ENCODE data around the gene MRTFB.
"Not testable (repeated sequence)": the region's sequence is repeated elsewhere in the genome, so short reads cannot be mapped to it uniquely, and the experiment has no call there.

Gene MRTFB

GRCh38 chr16:14070877-14071575, at the start of gene MRTFB:
MRTFB (plus strand) TSS chr16:14071319; CDS start chr16:14140607, 69,288 bp downstream.
- peak; percentile 60 for DNase-seq

DNA sequence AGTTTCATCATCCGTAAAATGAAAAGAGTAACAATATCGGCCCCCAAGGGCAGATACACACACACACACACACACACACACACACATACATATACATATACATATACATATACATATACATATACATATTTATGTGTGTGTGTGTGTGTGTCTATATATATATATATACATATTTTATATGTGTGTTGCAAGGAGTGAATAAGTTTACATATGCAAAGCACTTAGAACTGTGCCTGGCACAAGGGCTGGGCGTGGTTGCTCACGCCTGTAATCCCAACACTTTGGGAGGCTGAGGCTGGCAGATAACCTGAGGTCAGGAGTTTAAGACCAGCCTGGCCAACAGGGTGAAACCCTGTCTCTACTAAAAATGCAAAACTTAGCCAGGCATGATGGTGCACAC, 47.6 kb upstream of the MRTFB start:
- DNase-seq, result peak; percentile 54

GRCh38 chr16:14024283-14024682, 46.8 kb upstream of the MRTFB start:
- DNase-seq, result no peak

DNA sequence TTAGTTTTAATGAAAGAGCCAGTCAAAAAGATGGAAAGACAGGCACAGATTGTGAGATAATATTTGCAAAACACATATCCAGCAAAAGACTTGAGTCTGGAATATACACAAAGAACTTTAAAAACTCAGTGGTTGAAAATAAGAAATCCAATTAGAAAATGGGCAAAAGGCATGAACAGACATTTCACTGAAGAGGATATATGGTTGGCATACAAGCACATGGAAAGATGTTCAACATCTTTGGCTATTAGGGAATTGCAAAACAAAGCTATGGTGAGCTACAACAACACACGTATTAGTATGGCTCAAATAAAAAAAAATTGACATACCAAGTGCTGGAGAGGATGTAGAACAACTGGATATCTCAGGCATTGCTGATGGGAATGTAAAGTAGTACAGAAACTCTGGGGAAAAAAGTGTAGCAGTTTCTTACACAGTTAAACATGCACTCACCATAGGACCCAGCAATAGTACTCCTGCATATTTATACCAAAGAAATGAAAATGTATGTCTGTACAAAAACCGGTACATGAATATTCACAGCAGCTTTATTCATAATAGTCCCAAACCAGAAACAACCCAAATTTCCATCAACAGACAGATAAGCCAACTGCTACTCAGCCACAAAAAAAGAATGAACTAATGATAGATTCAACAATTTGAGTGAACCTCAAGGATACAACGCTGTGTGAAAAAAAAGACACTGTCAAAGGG, 44.4 kb upstream of the MRTFB start:
- DNase-seq, result no peak

- peak; percentile 57 for DNase-seq
Observed at GRCh38 chr16:14028202-14028601, 42.9 kb upstream of the MRTFB start.

DNA sequence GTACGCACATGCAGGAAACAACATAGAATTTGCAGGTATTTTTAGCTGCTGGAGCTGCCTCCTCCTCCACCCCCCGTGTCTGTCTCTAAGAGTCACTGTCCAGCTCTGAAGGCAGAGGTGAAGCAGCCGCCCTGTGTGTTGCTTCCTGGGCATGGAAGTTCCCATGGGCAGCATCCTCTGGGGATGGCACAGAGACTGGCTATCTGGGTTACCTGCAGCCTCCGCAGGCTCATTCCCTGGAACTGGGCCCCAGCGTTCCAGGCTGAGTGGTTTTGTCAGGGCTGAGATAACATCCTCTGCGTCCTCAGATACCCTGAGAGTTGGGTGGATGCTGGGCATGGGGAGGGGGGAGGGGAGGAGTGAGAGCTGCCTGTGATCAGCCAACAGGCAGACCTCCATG, 41.5 kb upstream of the MRTFB start:
- no peak for DNase-seq

DNA sequence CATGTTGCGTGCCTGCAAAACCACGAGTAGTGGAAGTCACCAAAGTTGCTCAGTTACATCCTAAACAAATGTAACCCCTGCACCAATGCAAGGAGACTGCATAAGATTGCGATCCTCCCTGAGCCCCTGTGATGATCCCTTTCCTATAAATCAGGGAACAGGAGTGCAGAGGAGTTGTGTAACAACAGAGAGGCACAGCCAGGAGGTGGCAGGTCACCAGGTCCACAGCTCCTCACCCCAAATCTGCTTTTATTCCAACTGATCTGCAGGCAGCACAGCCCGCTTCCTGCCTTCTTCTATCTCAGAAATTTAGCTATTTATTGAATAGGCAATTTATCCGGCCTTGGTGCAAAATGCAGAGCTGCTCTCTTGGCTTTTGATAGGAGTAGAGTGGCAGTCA, 36.0 kb upstream of the MRTFB start:
- DNase-seq, result no peak

DNA sequence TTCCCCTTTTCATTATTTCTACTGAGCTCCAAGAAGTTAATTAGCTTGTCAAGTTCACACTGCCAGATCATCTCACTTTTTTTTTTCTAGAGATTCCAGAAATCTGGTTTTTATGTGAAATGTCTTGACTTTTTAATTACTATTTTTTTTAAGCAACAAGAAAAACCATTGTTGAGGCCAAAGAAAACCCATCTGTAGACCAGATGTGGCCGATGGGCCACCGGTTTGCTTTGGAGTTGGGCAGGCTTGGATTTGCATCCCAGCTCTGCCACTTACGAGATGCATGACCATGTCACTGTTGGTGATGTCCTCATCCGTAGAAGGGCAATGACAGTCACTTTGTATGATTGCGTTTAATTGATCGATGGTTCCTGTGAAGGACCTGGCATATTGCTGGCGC, 34.2 kb upstream of the MRTFB start:
- DNase-seq, result no peak

DNA sequence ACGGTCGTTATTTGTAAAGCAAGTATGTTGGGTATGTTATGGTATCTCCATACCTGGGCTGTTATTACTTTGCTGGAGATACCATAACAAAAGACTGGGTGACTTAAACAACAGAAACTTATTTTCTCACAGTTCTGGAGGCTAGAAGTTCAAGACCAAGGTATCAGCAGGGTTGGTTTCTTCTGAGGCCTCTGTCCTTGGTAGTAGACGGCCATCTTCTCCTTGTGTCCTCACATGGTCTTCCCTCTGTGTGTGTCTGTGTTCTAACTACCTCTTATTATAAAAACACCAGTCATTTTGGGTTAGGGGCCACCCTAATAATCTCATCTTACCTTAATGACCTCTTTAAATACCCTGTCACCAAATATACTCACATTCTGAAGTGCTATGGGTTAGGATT, 33.2 kb upstream of the MRTFB start:
- DNase-seq, result no peak

DNA sequence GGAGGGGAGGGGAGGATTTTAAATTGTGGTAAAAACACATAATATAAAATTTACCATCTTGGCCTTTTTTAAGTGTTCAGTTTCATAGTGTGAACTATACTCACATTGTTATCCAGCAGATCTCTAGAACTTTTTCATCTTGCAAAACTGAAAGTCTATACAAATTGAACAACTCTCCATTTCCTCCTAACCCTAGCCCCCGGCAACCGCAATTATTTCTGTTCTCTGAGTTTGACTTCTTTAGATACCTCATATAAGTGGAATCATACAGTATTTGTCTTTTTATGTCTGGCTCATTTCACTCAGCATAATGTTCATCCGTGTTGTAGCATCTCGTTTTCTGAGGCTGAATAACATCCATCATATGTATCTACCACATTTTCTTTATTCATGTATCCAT, 30.0 kb upstream of the MRTFB start:
- no peak for DNase-seq

DNA sequence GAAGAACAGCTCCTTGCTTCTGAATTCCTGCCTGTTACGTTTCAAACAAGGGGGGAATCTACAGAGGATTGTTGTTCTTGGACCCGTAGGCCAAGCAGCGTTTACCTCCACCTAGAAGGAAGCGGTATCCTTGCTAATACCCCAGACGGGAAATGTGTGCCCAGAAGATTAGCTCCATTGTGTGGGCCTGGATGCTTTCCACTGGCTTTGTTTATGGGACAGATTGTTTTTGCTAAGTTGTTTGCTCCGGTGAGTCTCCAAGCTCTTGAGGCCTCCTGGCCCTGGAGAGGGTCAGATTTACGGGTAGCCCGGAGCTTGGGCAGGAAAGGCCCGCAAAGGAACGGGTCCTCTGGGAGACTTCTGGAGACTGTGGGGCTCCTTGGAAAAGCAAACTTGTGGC, 28.4 kb upstream of the MRTFB start:
- no peak for DNase-seq

DNA sequence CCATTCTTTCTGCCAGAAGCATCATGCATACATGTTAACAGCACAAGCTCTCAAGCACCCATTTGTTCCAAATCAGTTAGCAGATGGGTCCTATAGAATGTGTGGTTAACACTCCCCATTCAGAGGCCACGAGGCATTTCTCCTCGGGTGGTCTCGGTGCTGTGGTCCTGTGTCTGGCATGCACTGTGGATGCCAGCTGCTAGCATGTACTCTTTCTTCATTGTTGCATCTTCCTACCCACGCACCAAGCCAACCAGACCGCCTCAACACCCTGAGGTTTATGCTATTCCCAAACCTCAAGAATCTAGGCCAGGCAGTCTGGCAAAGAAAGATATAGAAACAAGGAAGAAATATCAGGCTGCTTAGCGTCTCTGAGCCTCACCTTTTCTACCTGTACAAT, 27.8 kb upstream of the MRTFB start:
- DNase-seq, result no peak

DNA sequence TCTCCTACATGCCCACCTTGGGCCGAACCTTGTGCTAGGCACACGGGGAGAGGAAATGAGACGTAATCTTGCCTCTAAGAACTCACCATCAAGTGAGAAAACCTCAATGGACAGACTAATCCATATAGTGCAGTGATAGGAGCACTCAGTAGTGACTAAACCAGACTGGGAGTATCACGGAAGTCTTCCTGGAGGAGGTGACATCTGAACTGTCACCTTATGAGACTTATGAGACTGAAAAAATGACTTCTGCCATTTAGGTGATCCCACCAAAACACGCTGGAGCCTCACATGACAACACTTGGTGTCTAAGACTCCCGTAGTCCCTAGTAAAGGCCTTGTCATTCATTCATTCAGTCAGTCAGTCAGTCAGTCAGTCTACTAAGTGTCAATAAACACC, 27.3 kb upstream of the MRTFB start:
- no peak for DNase-seq

DNA sequence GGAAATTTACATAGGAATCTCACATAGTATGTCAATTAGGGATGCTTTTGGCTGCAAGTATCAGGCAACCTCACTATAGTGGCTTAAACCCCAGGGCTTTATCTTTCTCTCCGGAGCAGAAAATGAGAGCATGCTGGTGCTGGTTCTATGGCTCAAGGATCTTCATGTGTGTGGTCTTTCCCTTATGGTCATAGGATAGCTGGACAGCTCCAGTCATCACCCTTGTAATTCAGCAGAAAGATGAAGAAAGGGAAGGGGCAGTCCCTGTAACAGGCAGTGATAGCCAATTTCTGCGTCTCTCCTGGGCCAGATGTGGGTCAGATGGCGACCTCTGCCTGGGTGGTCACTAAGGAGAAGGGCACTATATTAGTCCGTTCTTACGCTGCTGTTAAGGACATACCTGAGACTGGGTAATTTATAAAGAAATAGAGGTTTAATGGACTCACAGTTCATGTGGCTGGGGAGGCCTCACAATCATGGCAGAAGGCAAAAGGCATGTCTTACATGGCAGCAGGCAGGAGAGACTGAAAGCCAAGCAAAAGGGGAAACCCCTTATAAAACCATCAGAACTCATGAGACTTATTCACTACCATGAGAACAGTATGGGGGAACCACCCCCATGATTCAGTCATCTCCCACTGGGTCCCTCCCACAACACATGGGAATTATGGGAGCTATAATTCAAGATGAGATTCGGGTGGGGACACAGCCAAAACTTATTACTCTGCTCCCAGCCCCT, 23.8 kb upstream of the MRTFB start:
- DNase-seq, result not testable (repeated sequence)

DNA sequence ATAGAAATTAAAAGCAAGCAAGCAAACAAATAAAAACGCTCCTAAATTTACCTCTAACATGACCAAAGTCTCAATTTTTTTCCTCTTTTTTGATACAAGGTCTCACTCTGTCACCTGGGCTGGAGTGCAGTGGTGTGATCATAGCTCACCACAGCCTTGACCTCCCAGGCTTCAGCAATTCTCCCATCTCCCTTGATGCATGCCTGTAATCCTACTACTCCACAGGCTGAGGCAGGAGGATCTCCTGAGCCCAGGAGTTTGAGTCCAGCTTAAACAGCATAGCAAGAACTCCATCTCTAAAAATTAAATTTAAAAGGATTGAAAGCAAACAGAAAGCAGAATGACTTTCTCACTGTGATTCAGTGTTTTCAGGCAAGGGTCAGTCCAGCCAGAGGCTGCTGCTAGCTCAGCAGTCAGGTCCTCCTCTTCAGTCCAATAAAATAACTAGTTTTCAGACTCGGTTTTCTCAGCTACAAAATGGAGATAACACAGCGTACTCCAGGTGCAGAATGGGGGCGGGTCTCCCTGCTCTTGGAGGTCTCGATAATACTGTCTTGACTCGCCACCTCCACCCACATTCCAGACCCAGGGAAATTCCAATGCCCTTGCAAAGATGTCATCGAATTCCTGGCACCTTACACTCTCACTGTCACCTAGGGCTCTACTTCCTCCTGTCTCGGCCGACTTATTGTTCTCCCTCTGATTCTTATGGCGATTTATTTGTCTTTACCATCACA, 20.7 kb upstream of the MRTFB start:
- DNase-seq, result no peak

DNA sequence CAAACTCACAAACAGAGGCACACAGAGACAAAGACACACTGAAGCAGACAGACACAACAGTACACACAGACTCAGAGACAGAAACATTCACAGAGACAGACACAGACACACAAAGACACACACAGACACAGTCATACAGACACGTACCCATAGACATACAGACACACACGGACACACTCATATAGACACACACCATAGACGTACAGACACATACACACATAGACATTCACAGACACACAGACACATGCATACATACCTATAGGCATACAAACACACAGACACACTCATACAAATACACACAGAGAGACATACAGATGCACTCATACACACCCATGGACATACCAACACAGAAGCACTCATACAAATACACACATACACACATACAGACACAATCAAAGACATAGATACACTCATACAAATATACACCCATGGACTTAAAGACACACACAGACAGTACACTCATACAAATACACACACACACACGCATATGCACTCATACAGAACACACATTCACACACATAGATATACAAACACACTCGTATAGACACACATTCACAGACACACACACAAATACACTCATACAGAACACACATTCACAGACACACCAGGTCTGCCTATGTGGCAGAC, 19.9 kb upstream of the MRTFB start:
- no peak for DNase-seq

- no peak for DNase-seq
Observed at GRCh38 chr16:14056970-14057369, 14.1 kb upstream of the MRTFB start.

GRCh38 chr16:14057878-14058382, 13.2 kb upstream of the MRTFB start:
- no peak for DNase-seq

DNA sequence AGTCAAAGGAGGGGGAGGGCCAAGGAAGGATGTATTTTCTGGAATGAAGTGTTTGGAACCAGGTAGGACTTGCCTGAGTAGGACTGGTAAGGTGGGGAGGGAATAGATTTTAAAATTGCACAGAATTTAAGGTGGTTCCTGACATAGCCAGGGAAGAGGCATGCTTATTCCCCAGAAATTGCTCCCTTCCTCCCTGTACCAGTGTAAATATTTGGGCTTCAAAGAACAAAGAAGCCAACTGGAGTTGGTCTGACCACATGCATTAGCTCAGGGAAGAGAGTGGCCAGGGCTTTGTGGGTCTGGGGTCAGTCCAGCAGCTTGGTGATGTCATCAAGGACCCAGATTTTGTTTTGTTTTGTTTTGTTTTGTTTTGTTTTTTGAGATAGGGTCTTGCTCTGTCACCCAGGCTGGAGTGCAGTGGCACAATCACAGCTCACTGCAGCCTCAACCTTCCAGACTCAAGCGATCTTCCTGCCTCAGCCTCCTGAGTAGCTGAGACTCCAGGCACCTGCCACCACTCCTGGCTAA, 9.3 kb upstream of the MRTFB start:
- DNase-seq, result no peak

DNA sequence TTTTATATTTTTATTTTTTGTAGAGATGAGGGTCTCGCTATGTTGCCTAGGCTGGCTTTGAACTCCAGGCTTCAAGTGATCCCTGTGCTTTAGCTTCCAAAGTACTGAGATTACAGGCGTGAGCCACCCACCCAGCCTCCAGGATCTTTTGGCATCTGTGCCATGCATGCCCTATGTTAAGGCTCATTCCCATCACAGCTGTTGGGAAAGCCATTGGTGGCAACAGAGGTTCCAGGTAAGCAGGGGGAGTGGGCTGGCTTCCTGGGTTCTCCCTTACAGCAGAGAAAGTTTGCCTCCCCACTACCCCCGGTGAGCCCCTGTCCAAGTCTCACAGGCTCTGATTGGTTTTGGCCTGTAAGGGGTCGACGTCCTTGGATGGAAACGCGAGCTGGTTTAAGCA, 8.9 kb upstream of the MRTFB start:
- DNase-seq, result no peak

DNA sequence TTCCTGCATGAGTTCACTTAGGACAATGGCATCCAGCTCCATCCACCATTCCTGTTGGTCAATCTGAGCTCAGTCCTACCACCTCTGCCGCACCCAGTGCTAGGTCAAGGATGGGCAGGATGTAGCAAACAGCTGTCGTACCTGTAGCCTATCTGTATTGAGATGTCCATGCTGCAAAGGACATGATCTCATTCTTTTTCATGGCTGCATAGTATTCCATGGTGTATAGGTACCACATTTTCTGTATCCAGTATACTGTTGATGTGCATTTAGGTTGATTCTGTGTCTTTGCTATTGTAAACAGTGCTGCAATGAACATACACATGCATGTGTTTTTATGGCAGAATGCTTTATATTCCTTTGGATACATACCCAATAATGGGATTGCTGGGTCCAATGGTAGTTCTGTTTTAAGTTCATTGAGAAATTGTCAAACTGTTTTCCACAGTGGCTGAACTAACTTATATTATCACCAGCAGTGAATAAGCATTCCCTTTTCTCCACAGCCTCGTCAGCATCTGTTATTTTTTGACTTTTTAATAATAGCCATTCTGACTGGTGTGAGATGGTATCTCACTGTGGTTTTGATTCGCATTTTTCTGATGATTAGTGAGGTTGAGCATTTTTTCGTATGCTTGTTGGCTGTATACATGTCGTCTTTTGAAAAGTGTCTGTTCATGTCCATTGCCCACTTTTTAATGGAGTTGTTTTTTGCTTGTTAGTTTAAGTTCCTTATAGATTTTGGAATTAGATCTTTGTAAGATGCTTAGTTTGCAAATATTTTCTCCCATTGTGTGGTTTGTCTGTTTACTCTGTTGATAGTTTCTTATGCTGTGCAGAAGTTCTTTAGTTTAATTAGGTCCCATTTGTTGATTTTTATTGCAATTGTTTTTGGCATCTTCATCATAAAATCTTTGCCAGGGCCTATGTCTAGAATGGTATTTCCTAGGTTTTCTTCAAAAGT, 7.2 kb upstream of the MRTFB start:
- no peak for DNase-seq

Measured in NCI-H526 treated with DMSO at 0.1 percent for 48 hours (cell line).